Measurements from ENCODE around the gene PTPRM.

Gene PTPRM

DNA sequence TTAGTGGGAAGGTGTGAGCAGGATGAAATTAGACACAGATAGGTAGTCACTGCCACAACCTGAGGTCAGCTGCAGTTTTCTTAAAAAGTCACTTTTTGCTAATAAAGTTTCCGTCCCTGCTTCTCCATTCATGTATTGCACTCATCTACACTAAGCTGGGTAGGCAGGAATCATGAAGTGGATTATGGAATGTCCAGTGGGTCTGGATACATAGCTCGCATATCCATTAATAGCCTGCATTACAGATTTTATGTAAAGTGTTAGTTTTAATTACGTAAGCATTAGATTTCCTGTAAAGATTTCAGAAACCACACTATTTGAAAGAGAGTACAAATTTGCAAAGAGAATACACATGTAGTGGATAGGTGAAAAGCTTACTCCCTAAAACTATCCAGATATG lies 30.4 kb downstream of the PTPRM start:
- H3K9ac ChIP-seq (ENCODE audit: low read depth in 1 of 2, low read length in 2 of 2) = no peak overlapping the region
- H3K4me1 ChIP-seq (ENCODE audit: control insufficient read depth in 2 of 2, insufficient read depth in 2 of 2, low read length in 2 of 2) = no peaks in the 10 kb centered on the region
- no peaks in the 10 kb centered on the region for H3K9me3 ChIP-seq (ENCODE audit: control insufficient read depth in 2 of 2, low read length in 2 of 2)
- no peak overlapping the region for H3K4me3 ChIP-seq (ENCODE audit: low read length in 2 of 2)
- no peak overlapping the region for H3K27ac ChIP-seq (ENCODE audit: low read depth in 2 of 2, low read length in 2 of 2)
- no peaks in the 10 kb centered on the region for H3K36me3 ChIP-seq (ENCODE audit: control insufficient read depth in 2 of 2, insufficient read depth in 2 of 2, low read length in 2 of 2)
- H3K27me3 ChIP-seq (ENCODE audit: control insufficient read depth in 2 of 2, insufficient read depth in 2 of 2, low read length in 2 of 2) = no peaks in the 10 kb centered on the region

GRCh38 chr18:7598167-7599047 lies 31.3 kb downstream of the PTPRM start:
- Histone ChIP-seq H3K27me3 (ENCODE audit: control insufficient read depth in 2 of 2, insufficient read depth in 2 of 2, low read length in 2 of 2) (no peaks in the 10 kb centered on the region), H3K4me1 (ENCODE audit: control insufficient read depth in 2 of 2, insufficient read depth in 2 of 2, low read length in 2 of 2) (no peaks in the 10 kb centered on the region), H3K9ac (ENCODE audit: low read depth in 1 of 2, low read length in 2 of 2) (no peak overlapping the region), H3K27ac (ENCODE audit: low read depth in 2 of 2, low read length in 2 of 2) (no peak overlapping the region), H3K36me3 (ENCODE audit: control insufficient read depth in 2 of 2, insufficient read depth in 2 of 2, low read length in 2 of 2) (no peaks in the 10 kb centered on the region), H3K9me3 (ENCODE audit: control insufficient read depth in 2 of 2, low read length in 2 of 2) (no peaks in the 10 kb centered on the region), H3K4me3 (ENCODE audit: low read length in 2 of 2) (no peak overlapping the region)

DNA sequence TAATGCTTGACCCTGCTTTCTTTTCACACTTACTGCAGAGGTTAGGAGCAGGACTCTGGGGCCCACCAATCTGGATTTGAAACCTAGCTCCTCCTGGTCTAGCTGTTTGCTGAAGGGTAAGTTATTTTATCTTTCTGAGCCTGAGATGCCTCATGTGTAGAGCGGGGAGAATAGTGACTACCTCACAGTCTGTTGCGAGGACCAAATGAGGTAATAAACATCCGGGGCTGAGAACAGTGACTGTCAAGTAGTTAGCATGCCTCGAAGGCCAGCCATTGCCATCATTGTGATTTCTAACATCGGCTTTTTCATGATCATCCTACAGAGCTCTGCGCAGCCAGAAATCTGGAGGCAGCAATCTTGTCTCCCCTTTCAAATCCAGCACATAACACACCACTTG lies 32.9 kb downstream of the PTPRM start:
- Histone ChIP-seq H3K27ac (ENCODE audit: low read depth in 2 of 2, low read length in 2 of 2) (no peak overlapping the region), H3K36me3 (ENCODE audit: control insufficient read depth in 2 of 2, insufficient read depth in 2 of 2, low read length in 2 of 2) (no peaks in the 10 kb centered on the region), H3K4me1 (ENCODE audit: control insufficient read depth in 2 of 2, insufficient read depth in 2 of 2, low read length in 2 of 2) (no peaks in the 10 kb centered on the region), H3K9me3 (ENCODE audit: control insufficient read depth in 2 of 2, low read length in 2 of 2) (no peaks in the 10 kb centered on the region), H3K27me3 (ENCODE audit: control insufficient read depth in 2 of 2, insufficient read depth in 2 of 2, low read length in 2 of 2) (no peaks in the 10 kb centered on the region), H3K9ac (ENCODE audit: low read depth in 1 of 2, low read length in 2 of 2) (no peak overlapping the region), H3K4me3 (ENCODE audit: low read length in 2 of 2) (no peak overlapping the region)

- no peak overlapping the region for H3K27ac ChIP-seq (ENCODE audit: low read depth in 2 of 2, low read length in 2 of 2)
- H3K36me3 ChIP-seq (ENCODE audit: control insufficient read depth in 2 of 2, insufficient read depth in 2 of 2, low read length in 2 of 2) = no peaks in the 10 kb centered on the region
- H3K9ac ChIP-seq (ENCODE audit: low read depth in 1 of 2, low read length in 2 of 2) = no peak overlapping the region
- H3K4me1 ChIP-seq (ENCODE audit: control insufficient read depth in 2 of 2, insufficient read depth in 2 of 2, low read length in 2 of 2) = no peaks in the 10 kb centered on the region
- no peaks in the 10 kb centered on the region for H3K9me3 ChIP-seq (ENCODE audit: control insufficient read depth in 2 of 2, low read length in 2 of 2)
- no peaks in the 10 kb centered on the region for H3K27me3 ChIP-seq (ENCODE audit: control insufficient read depth in 2 of 2, insufficient read depth in 2 of 2, low read length in 2 of 2)
- H3K4me3 ChIP-seq (ENCODE audit: low read length in 2 of 2) = no peak overlapping the region
These were observed 33.6 kb downstream of the PTPRM start for GRCh38 chr18:7600528-7601245.

DNA sequence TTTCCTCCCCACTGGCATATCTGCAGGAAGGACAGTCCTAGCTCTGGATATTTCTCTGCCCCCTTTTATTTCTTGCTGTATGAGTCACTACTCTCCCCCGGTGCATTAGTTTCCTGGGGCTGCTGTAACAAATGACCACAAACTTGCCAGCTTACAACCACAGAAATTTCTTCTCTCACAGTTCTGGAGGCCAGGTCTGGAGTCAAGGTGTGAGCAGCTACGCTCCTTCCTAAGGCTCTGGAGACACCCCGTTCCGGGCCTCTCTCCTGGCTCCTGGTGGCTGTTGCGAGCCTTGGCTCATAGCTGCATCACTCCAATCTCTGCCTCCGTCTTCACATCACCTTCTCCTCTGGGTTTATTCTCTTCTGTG lies 34.1 kb downstream of the PTPRM start:
- Histone ChIP-seq H3K4me1 (ENCODE audit: control insufficient read depth in 2 of 2, insufficient read depth in 2 of 2, low read length in 2 of 2) (no peaks in the 10 kb centered on the region), H3K27me3 (ENCODE audit: control insufficient read depth in 2 of 2, insufficient read depth in 2 of 2, low read length in 2 of 2) (no peaks in the 10 kb centered on the region), H3K9me3 (ENCODE audit: control insufficient read depth in 2 of 2, low read length in 2 of 2) (no peaks in the 10 kb centered on the region), H3K9ac (ENCODE audit: low read depth in 1 of 2, low read length in 2 of 2) (no peak overlapping the region), H3K27ac (ENCODE audit: low read depth in 2 of 2, low read length in 2 of 2) (no peak overlapping the region), H3K36me3 (ENCODE audit: control insufficient read depth in 2 of 2, insufficient read depth in 2 of 2, low read length in 2 of 2) (no peaks in the 10 kb centered on the region), H3K4me3 (ENCODE audit: low read length in 2 of 2) (no peak overlapping the region)

GRCh38 chr18:7601936-7602335 lies 34.8 kb downstream of the PTPRM start:
- Histone ChIP-seq H3K9ac (ENCODE audit: low read depth in 1 of 2, low read length in 2 of 2) (no peak overlapping the region), H3K36me3 (ENCODE audit: control insufficient read depth in 2 of 2, insufficient read depth in 2 of 2, low read length in 2 of 2) (no peaks in the 10 kb centered on the region), H3K27ac (ENCODE audit: low read depth in 2 of 2, low read length in 2 of 2) (no peak overlapping the region), H3K4me3 (ENCODE audit: low read length in 2 of 2) (no peak overlapping the region), H3K9me3 (ENCODE audit: control insufficient read depth in 2 of 2, low read length in 2 of 2) (no peaks in the 10 kb centered on the region), H3K4me1 (ENCODE audit: control insufficient read depth in 2 of 2, insufficient read depth in 2 of 2, low read length in 2 of 2) (no peaks in the 10 kb centered on the region), H3K27me3 (ENCODE audit: control insufficient read depth in 2 of 2, insufficient read depth in 2 of 2, low read length in 2 of 2) (no peaks in the 10 kb centered on the region)

- H3K9ac ChIP-seq (ENCODE audit: low read depth in 1 of 2, low read length in 2 of 2) = no peak overlapping the region
- no peaks in the 10 kb centered on the region for H3K27me3 ChIP-seq (ENCODE audit: control insufficient read depth in 2 of 2, insufficient read depth in 2 of 2, low read length in 2 of 2)
- no peaks in the 10 kb centered on the region for H3K4me1 ChIP-seq (ENCODE audit: control insufficient read depth in 2 of 2, insufficient read depth in 2 of 2, low read length in 2 of 2)
- no peak overlapping the region for H3K4me3 ChIP-seq (ENCODE audit: low read length in 2 of 2)
- no peaks in the 10 kb centered on the region for H3K9me3 ChIP-seq (ENCODE audit: control insufficient read depth in 2 of 2, low read length in 2 of 2)
- no peak overlapping the region for H3K27ac ChIP-seq (ENCODE audit: low read depth in 2 of 2, low read length in 2 of 2)
- no peaks in the 10 kb centered on the region for H3K36me3 ChIP-seq (ENCODE audit: control insufficient read depth in 2 of 2, insufficient read depth in 2 of 2, low read length in 2 of 2)
These were observed 36.3 kb downstream of the PTPRM start for GRCh38 chr18:7603259-7604000.

- Histone ChIP-seq H3K4me1 (ENCODE audit: control insufficient read depth in 2 of 2, insufficient read depth in 2 of 2, low read length in 2 of 2) (no peaks in the 10 kb centered on the region), H3K36me3 (ENCODE audit: control insufficient read depth in 2 of 2, insufficient read depth in 2 of 2, low read length in 2 of 2) (no peaks in the 10 kb centered on the region), H3K4me3 (ENCODE audit: low read length in 2 of 2) (no peak overlapping the region), H3K9ac (ENCODE audit: low read depth in 1 of 2, low read length in 2 of 2) (no peak overlapping the region), H3K27me3 (ENCODE audit: control insufficient read depth in 2 of 2, insufficient read depth in 2 of 2, low read length in 2 of 2) (no peaks in the 10 kb centered on the region), H3K27ac (ENCODE audit: low read depth in 2 of 2, low read length in 2 of 2) (no peak overlapping the region), H3K9me3 (ENCODE audit: control insufficient read depth in 2 of 2, low read length in 2 of 2) (no peaks in the 10 kb centered on the region)
These were observed 37.2 kb downstream of the PTPRM start for GRCh38 chr18:7604361-7604760.

GRCh38 chr18:7605705-7606104 lies 38.6 kb downstream of the PTPRM start:
- Histone ChIP-seq H3K27me3 (ENCODE audit: control insufficient read depth in 2 of 2, insufficient read depth in 2 of 2, low read length in 2 of 2) (no peaks in the 10 kb centered on the region), H3K36me3 (ENCODE audit: control insufficient read depth in 2 of 2, insufficient read depth in 2 of 2, low read length in 2 of 2) (no peaks in the 10 kb centered on the region), H3K9ac (ENCODE audit: low read depth in 1 of 2, low read length in 2 of 2) (peak overlapping the region in 1 of 2 donors; percentile 8), H3K4me1 (ENCODE audit: control insufficient read depth in 2 of 2, insufficient read depth in 2 of 2, low read length in 2 of 2) (no peaks in the 10 kb centered on the region), H3K9me3 (ENCODE audit: control insufficient read depth in 2 of 2, low read length in 2 of 2) (no peaks in the 10 kb centered on the region), H3K4me3 (ENCODE audit: low read length in 2 of 2) (no peak overlapping the region), H3K27ac (ENCODE audit: low read depth in 2 of 2, low read length in 2 of 2) (no peak overlapping the region)
